ENCODE measurements around the gene CFAP100.

The CFAP100 gene
- total RNA-seq = 0 reads per million in 4 donors

- no peak for DNase-seq
These were observed at the start of gene CFAP100 for GRCh38 chr3:126394179-126394976. Gene CFAP100 (plus strand): TSS chr3:126394909. CDS start chr3:126396001, 1,092 bp downstream.

DNA sequence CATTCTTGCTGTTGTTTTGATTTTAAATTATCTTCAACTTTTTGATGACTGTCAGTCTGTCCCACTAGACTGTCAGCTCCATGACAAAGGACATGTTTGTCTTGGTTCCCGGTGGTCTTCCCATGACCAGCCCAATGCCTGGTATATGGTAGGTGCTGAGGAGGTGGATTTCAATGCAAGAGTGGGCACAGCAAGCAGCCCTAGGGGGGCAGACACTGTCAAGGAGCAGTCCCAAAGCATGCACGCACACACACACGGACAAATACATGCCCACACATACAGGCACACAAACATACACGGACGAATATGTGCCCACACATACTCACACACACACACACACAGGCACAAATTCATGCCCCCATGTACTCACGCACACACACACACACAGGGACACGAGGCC, 49.5 kb upstream of the CFAP100 start:
- DNase-seq = no peak

GRCh38 chr3:126345641-126346460, 48.9 kb upstream of the CFAP100 start:
- DNase-seq = no peak

GRCh38 chr3:126346466-126346865, 48.2 kb upstream of the CFAP100 start:
- no peak for DNase-seq

DNA sequence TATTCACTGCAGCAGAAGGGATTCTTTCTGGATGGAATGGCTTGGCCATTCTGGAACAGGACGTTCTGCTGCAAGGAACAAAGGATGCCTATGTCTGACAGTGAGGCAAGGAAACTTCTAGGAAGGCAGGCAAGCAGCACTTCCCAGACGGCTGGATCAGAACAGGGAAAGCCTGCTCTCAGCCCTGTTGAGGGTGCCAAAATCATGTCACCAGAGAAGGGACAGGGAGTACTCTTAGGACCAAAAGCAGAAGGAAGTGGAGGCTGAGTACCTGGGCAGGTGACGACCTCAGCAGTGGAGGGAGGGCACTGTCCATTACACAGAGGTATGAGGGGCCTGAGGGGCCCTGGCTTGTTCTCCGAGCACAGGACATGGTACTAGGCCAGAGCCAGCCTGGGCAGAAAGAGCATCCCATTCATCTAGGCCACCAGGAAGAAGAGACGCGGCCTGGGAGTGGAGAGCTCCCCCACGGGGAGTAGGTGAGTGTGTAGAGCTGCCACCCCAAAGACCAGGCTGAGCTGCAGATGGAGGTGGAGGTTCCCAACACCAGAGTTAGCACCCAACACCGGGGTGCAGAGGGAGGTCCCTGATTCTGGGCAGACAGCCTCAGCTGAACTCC, 47.1 kb upstream of the CFAP100 start:
- DNase-seq = no peak

DNA sequence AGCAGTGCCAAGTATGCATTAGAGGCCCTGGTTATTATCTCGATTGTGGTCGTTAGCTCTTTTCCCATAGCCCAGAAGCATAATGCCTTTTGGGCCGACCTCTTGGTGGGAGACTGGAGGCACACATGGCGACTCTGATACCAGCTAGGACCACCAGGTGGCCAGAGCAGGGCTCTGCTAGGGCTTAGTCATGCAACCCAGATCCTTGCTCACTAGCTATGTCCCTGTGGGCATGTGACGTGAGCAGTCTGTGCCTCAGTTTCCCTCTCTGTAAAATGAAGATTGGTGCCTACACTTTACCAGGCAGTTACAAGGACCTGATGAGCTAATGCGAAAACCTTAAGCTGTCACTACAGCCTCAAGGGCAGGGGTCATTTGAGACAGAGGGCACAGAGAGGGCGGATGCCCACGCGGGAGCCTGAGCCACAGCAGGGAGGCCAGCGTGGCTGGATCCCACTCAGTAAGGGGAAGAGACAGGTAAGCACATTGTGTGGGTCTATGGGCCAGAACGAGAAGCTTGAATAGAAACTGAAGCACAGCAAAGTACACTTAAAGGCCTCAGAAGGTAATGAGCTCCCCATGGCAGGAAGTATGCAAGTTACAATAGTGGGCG, 46.3 kb upstream of the CFAP100 start:
- DNase-seq = no peak

DNA sequence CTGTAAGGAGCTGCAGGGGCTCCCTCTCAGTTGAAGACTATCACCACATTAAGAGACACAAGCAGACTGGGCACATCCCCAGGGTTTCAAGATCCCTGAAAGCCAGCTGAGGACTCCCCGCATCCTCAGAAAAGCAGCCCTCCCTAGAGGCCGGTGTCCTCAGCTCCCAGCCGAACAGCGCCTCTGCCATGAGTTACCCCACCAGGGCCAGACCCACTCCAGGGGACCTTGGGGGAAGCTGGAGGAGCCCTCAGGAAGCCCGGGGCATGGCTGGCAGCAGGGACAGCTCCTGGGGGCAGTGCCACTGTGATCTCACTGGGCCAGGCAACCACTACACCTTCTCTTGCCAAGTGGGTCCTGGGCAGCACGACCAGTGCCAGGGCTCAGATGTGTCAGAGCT, 45.6 kb upstream of the CFAP100 start:
- DNase-seq = no peak

DNA sequence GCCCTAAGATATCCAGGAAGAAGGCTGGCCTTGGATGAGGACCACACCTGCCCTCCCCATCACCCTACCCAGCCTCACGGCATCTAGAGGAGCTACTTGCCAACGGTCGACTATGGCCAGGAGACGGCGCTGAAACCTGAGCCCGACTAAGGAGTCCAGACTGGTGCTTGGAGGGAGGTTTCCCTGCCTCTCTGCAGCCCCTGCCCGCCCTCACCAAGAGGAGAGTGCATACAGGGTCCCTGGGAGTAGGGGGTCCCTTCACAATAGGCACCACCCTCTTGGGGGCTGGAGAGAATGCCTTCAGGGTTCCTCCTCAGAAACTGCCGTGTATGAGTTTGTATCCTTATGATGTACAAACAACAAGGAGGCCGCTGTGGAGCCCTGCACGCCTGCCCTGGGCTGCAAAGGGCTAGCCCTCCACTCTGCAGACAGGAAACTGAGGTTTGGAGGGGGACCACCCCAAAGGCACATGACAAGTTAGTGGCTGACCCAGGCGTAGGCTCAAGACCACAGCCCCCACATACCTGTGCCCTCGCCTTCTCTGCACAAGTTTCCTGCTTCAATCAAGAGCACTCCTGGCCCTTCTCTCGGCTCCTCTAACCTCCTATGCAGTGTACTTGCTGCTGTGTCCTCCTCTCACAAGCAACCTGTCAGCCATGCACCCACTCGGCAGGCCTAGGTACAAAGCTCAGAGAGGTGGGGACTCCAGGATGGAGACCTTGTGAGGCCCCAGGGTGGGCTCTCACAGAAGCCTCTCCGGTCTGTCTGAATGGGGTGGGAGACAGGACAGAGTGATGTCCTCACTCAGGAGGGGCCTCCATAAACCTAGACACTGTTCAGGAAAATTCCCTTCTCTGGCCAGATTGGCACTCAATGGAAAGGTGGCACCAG, 44.9 kb upstream of the CFAP100 start:
- no peak for DNase-seq

- no peak for DNase-seq
These were observed 44.1 kb upstream of the CFAP100 start for GRCh38 chr3:126350502-126351085.

DNA sequence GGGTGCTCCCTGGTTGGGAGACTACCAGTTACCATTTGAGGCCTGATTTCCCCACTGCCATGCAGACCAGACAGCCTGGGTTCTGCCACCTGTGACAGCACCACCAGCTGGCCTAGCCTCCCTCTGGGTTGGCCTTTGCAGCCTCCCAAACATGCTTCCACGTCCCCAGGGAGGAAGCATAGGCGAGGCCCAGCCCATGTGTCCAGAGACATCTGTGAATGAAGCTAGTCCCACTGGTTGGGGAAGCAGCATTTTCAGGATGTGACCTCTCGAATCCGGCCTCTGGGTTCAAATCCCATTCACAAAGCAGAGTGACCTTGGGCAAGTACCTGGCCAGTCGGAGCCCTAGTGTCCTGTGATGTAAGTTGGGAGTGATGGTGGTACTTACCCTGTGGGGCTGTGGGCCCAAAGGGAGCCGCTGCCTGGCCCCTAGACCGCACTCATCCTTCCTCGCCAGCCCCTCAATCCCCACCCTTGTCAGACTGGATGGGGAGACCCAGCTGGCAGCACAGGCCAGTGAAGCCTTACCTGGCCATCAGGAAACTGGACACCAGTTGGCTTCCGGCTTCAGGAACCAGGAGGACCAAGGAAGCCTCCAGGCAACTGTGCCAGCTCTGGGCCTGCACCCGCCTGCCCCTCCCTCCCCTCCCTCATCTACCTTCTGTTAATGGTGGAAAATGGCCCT, 43.5 kb upstream of the CFAP100 start:
- DNase-seq = no peak

- DNase-seq = no peak
These were observed 42.8 kb upstream of the CFAP100 start for GRCh38 chr3:126351771-126352475.

GRCh38 chr3:126352476-126353454, 41.9 kb upstream of the CFAP100 start:
- DNase-seq = no peak

GRCh38 chr3:126353694-126354321, 40.9 kb upstream of the CFAP100 start:
- DNase-seq = no peak

GRCh38 chr3:126354776-126355175, 39.9 kb upstream of the CFAP100 start:
- no peak for DNase-seq

DNA sequence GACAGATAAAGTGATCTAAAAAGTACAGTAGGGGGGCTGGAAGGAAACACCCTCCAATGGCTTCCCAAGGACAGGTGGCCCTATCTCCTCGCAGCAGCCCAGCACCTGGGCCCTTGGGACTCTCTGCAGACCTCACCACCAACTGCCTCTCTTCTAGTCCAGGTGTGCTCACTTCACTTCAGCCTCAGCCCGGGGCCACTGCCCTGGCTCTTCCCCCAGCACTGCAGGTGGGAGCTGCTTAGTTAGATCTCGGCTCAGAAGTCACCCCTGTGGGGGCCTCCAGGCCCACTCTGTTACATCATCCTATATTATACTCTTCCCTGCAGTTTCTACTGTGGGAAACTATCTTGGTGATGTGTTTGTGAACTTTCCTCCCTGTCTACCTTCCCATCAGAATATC, 39.5 kb upstream of the CFAP100 start:
- no peak for DNase-seq

DNA sequence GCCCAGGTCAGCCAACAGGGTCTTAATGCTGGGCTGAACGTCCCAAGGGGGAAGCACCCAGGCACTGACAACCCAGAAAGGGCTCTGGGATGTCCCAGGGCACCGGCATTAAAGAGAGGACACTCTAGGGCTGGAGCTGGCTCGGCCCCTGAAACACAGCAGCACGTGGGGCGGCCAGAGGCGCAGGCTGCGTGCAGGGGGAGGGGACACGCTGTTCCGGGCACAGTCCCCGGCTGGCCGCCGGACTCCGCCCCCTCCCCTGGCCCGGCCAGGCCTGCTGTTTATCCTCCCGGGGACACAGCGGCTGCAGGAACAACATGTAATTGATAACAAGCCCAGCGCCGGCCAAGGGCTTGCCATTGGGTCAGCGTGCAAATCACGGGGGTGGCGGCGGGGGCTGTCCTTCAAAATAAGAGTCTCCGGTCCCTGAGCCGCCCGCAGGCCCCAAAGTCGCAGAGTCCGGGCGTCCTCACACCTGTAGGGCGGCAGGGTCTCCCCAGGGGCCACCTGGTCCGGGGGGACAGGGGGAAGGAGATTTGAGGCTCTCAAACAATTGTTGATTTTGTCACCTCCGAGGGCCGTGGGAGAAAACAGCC, 38.8 kb upstream of the CFAP100 start:
- no peak for DNase-seq

DNA sequence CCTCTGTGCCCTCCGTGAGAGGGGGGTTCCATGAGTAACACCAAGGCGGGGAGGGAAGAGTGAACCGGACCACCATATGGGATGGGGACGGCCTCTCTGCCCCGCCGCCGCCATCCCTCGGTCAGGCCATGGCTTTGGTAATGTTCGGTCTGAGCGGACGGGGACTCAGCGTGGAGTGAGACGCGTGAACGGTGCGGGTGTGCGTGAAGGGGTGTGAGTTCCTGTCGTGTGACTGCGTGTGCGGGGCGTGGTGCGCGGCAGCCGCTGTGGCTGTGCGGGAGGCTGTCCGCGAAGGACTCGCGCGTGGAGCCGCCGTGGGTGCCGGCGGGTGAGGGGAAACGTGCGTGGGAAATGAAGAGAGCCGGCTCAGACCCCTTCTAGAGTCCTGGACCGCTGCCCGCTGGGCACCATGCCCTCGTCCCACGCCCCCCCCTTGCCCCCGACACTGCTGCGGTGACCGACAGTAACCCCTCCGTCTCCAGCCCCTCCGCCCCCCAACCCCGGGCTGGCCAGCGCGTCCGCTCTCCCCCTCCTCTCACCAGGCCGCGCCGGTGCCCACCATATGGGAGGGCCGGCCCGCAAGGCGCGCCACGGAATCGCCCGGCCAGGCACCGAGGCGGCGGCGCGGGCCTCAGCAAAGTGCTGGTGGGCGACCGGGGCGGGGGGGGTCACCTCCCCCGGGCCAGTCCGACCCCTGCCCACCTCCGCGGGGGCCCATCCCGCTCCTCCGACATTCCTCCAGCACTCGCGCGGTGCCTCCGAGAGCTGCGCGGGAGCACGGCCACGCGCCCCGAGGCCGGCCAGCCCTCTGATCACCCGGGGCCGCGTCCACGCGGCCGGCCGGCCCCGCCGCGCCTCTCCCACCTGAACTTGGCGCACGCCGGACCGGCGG, 38.1 kb upstream of the CFAP100 start:
- DNase-seq = no peak

Data from T-helper 1 cell (primary cell).